ENCODE data around the gene OSBPL6. TPM values are rescaled to one million over a fixed set of nuclear protein-coding genes. Genes with fewer than 3 reads are reported as not detected.

The OSBPL6 gene
- total and polyA plus RNA-seq, 9 of the 15 experiments (the other 6 are each of a cell fraction or from before 2014, with no cell fraction given), result 3.4 to 12.7 (median 9.3) TPM

DNA sequence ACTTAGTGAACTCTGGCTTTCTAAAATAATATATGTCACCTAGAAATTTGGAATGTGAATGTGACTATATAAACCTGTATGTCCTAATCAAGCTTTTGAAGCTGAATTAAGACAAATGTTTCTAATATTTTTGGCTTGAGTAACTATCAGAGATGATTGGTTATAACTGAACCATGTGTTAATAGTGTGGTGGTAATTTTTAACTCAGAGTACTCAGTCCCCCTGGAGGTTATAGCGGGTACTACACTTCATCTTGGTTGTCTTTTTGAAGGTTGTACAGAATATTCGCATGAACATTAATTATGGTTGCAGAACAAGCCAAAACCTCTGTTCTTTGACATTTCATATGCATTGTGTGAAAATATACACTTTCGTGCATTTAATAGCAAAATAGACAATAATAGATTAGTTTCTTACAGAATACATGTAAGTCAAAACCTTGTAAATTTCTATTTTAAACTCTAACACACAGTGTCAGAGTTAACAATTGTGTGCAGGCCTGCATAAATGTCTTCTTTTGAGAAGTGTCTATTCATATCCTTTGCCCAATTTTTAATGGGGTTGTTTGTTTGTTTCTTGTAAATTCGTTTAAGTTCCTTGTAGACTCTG is 86.0 kb downstream of the OSBPL6 start (continued):
- no peak for TF ChIP-seq ILK (tag; IDR thresholded peaks at IDR 0.05; ENCODE audit: borderline replicate concordance, low read depth)
- no peak for TF ChIP-seq DACH1 (IDR thresholded peaks at IDR 0.05; ENCODE audit: partially characterized antibody)
- TF ChIP-seq, protein P1, sequence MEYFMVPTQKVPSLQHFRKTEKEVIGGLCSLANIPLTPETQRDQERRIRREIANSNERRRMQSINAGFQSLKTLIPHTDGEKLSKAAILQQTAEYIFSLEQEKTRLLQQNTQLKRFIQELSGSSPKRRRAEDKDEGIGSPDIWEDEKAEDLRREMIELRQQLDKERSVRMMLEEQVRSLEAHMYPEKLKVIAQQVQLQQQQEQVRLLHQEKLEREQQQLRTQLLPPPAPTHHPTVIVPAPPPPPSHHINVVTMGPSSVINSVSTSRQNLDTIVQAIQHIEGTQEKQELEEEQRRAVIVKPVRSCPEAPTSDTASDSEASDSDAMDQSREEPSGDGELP (CRISPR knock-in tag; IDR thresholded peaks at IDR 0.05; ENCODE audit: borderline replicate concordance), result no peak
- no peak for TF ChIP-seq NFIX (CRISPR knock-in tag; IDR thresholded peaks at IDR 0.05; ENCODE audit: low read depth)
- TF ChIP-seq, protein P2, sequence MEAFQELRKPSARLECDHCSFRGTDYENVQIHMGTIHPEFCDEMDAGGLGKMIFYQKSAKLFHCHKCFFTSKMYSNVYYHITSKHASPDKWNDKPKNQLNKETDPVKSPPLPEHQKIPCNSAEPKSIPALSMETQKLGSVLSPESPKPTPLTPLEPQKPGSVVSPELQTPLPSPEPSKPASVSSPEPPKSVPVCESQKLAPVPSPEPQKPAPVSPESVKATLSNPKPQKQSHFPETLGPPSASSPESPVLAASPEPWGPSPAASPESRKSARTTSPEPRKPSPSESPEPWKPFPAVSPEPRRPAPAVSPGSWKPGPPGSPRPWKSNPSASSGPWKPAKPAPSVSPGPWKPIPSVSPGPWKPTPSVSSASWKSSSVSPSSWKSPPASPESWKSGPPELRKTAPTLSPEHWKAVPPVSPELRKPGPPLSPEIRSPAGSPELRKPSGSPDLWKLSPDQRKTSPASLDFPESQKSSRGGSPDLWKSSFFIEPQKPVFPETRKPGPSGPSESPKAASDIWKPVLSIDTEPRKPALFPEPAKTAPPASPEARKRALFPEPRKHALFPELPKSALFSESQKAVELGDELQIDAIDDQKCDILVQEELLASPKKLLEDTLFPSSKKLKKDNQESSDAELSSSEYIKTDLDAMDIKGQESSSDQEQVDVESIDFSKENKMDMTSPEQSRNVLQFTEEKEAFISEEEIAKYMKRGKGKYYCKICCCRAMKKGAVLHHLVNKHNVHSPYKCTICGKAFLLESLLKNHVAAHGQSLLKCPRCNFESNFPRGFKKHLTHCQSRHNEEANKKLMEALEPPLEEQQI (IDR thresholded peaks at IDR 0.05), result peak; percentile 73
- TF ChIP-seq CBX3 (IDR thresholded peaks at IDR 0.05; ENCODE audit: borderline replicate concordance in 1 of 2, low read length in 2 of 2), result 0 out of 3 replicates have a peak, but pooled peaks of 1 of the 2 experiments have one; percentile 32
- TF ChIP-seq, protein P3, sequence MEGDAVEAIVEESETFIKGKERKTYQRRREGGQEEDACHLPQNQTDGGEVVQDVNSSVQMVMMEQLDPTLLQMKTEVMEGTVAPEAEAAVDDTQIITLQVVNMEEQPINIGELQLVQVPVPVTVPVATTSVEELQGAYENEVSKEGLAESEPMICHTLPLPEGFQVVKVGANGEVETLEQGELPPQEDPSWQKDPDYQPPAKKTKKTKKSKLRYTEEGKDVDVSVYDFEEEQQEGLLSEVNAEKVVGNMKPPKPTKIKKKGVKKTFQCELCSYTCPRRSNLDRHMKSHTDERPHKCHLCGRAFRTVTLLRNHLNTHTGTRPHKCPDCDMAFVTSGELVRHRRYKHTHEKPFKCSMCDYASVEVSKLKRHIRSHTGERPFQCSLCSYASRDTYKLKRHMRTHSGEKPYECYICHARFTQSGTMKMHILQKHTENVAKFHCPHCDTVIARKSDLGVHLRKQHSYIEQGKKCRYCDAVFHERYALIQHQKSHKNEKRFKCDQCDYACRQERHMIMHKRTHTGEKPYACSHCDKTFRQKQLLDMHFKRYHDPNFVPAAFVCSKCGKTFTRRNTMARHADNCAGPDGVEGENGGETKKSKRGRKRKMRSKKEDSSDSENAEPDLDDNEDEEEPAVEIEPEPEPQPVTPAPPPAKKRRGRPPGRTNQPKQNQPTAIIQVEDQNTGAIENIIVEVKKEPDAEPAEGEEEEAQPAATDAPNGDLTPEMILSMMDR (IDR thresholded peaks at IDR 0.05 in 2 of 3, conservative IDR thresholded peaks at IDR 0.05 in 1 of 3; ENCODE audit: insufficient read depth in 2 of 3, low read depth in 1 of 3, low read length in 3 of 3), result peak; percentile 55 to 74 (median 64); a peak in 5 of 6 replicates
- 0 out of 2 replicates have a peak, but pooled peaks have one; percentile 31 for TF ChIP-seq CC2D1A (IDR thresholded peaks at IDR 0.05)
- no peak for TF ChIP-seq HMG20B (CRISPR knock-in tag; IDR thresholded peaks at IDR 0.05)
- no peak for TF ChIP-seq U2AF1 (optimal IDR thresholded peaks at IDR 0.05; ENCODE audit: low read depth, low read length)
- TF ChIP-seq, protein P4, sequence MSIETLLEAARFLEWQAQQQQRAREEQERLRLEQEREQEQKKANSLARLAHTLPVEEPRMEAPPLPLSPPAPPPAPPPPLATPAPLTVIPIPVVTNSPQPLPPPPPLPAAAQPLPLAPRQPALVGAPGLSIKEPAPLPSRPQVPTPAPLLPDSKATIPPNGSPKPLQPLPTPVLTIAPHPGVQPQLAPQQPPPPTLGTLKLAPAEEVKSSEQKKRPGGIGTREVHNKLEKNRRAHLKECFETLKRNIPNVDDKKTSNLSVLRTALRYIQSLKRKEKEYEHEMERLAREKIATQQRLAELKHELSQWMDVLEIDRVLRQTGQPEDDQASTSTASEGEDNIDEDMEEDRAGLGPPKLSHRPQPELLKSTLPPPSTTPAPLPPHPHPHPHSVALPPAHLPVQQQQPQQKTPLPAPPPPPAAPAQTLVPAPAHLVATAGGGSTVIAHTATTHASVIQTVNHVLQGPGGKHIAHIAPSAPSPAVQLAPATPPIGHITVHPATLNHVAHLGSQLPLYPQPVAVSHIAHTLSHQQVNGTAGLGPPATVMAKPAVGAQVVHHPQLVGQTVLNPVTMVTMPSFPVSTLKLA (conservative IDR thresholded peaks at IDR 0.05), result 0 out of 4 replicates have a peak, but pooled peaks have one; percentile 12 to 18
- no peak for TF ChIP-seq PHTF2 (CRISPR knock-in tag; IDR thresholded peaks at IDR 0.05)
